ENCODE data around the gene POLD1. TPM values are rescaled to one million over a fixed set of nuclear protein-coding genes. Genes with fewer than 3 reads are reported as not detected.

POLD1 gene
- total and polyA plus RNA-seq, 12 donors: 1.9 to 93.9 (median 17.8) TPM

- no peak for DNase-seq
Measured at GRCh38 chr19:50453243-50453642, 69.1 kb downstream of the POLD1 start.

GRCh38 chr19:50455992-50456391 is 71.8 kb downstream of the POLD1 start:
- H3K27me3 ChIP-seq: peaks cover 10% of the 10 kb centered on the region
- TF ChIP-seq, protein P1, sequence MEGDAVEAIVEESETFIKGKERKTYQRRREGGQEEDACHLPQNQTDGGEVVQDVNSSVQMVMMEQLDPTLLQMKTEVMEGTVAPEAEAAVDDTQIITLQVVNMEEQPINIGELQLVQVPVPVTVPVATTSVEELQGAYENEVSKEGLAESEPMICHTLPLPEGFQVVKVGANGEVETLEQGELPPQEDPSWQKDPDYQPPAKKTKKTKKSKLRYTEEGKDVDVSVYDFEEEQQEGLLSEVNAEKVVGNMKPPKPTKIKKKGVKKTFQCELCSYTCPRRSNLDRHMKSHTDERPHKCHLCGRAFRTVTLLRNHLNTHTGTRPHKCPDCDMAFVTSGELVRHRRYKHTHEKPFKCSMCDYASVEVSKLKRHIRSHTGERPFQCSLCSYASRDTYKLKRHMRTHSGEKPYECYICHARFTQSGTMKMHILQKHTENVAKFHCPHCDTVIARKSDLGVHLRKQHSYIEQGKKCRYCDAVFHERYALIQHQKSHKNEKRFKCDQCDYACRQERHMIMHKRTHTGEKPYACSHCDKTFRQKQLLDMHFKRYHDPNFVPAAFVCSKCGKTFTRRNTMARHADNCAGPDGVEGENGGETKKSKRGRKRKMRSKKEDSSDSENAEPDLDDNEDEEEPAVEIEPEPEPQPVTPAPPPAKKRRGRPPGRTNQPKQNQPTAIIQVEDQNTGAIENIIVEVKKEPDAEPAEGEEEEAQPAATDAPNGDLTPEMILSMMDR (IDR thresholded peaks at IDR 0.05): no peak
- TF ChIP-seq POLR2A (IDR thresholded peaks at IDR 0.05): no peak
- H3K4me3 ChIP-seq: no peak overlapping the region
- DNase-seq: no peak
- no peaks in the 10 kb centered on the region for H3K9me3 ChIP-seq (replicated peaks in 1 of 3)
- no peaks in the 10 kb centered on the region for H3K36me3 ChIP-seq (replicated peaks in 1 of 2)
- intact Hi-C loops (cut with DNase I): no loop called here
- WGBS, 4 donors: 58 to 80% (median 66%) methylated on average over 2 of the region's 2 CpGs
- no peaks in the 10 kb centered on the region for H3K4me1 ChIP-seq (replicated peaks in 1 of 2)
- H3K27ac ChIP-seq: no peak overlapping the region

More at GRCh38 chr19:50453243-50453642, 69.1 kb downstream of the POLD1 start:
- no peaks in the 10 kb centered on the region for H3K4me1 ChIP-seq (replicated peaks in 1 of 2)
- H3K4me3 ChIP-seq: no peak overlapping the region
- WGBS, 4 donors: 89 to 97% (median 93%) methylated on average over 3 of the region's 3 CpGs
- no peak for TF ChIP-seq POLR2A (IDR thresholded peaks at IDR 0.05)
- TF ChIP-seq, protein P1 (IDR thresholded peaks at IDR 0.05): no peak
- intact Hi-C loops (cut with DNase I): no loop called here
- no peaks in the 10 kb centered on the region for H3K36me3 ChIP-seq (replicated peaks in 1 of 2)
- no peaks in the 10 kb centered on the region for H3K9me3 ChIP-seq (replicated peaks in 1 of 3)
- no peak overlapping the region for H3K27ac ChIP-seq
- peaks cover 3% of the 10 kb centered on the region for H3K27me3 ChIP-seq

GRCh38 chr19:50457300-50457699 is 73.2 kb downstream of the POLD1 start:
- no peaks in the 10 kb centered on the region for H3K4me1 ChIP-seq (replicated peaks in 1 of 2)
- no peaks in the 10 kb centered on the region for H3K9me3 ChIP-seq (replicated peaks in 1 of 3)
- H3K27me3 ChIP-seq: peaks cover 10% of the 10 kb centered on the region
- intact Hi-C loops (cut with DNase I): no loop called here
- no peak overlapping the region for H3K27ac ChIP-seq
- no peaks in the 10 kb centered on the region for H3K36me3 ChIP-seq (replicated peaks in 1 of 2)
- H3K4me3 ChIP-seq: no peak overlapping the region
- 76 to 88% (median 82%) methylated on average over 2 to 5 of the region's 5 CpGs for WGBS, 4 donors
- TF ChIP-seq, protein P1 (IDR thresholded peaks at IDR 0.05): no peak
- TF ChIP-seq POLR2A (IDR thresholded peaks at IDR 0.05): no peak
- DNase-seq: no peak

- no peak overlapping the region for H3K27ac ChIP-seq
- no peak overlapping the region for H3K4me3 ChIP-seq
- WGBS, 4 donors: 36 to 53% (median 42%) methylated on average over 19 to 50 of the region's 50 CpGs
- intact Hi-C loops (cut with DNase I): no loop called here
- TF ChIP-seq POLR2A (IDR thresholded peaks at IDR 0.05): no peak
- TF ChIP-seq, protein P1 (IDR thresholded peaks at IDR 0.05): no peak
- H3K4me1 ChIP-seq (replicated peaks in 1 of 2): no peaks in the 10 kb centered on the region
- no peak for DNase-seq
- no peaks in the 10 kb centered on the region for H3K36me3 ChIP-seq (replicated peaks in 1 of 2)
- H3K9me3 ChIP-seq (replicated peaks in 1 of 3): no peaks in the 10 kb centered on the region
- H3K27me3 ChIP-seq: peaks cover 10% of the 10 kb centered on the region
Measured at GRCh38 chr19:50458396-50459066, 74.4 kb downstream of the POLD1 start.
